GM12873 (cell line): ENCODE results near the gene YWHAQ.

ENCODE experiments used
- TF ChIP-seq, protein P1 (sequence below): IDR thresholded peaks from 2 replicates; pipeline ENCODE4 v1.5.1; 2012; ENCODE audit warnings: low read depth, mild to moderate bottlenecking, moderate library complexity, low read length, control low read depth; ENCODE audit not compliant: insufficient read depth; ENCODE audit errors: missing control alignments

YWHAQ gene

GRCh38 chr2:9673914-9674481 is 43.2 kb upstream of the YWHAQ start:
- TF ChIP-seq, protein P1, sequence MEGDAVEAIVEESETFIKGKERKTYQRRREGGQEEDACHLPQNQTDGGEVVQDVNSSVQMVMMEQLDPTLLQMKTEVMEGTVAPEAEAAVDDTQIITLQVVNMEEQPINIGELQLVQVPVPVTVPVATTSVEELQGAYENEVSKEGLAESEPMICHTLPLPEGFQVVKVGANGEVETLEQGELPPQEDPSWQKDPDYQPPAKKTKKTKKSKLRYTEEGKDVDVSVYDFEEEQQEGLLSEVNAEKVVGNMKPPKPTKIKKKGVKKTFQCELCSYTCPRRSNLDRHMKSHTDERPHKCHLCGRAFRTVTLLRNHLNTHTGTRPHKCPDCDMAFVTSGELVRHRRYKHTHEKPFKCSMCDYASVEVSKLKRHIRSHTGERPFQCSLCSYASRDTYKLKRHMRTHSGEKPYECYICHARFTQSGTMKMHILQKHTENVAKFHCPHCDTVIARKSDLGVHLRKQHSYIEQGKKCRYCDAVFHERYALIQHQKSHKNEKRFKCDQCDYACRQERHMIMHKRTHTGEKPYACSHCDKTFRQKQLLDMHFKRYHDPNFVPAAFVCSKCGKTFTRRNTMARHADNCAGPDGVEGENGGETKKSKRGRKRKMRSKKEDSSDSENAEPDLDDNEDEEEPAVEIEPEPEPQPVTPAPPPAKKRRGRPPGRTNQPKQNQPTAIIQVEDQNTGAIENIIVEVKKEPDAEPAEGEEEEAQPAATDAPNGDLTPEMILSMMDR = no peak

- TF ChIP-seq, protein P1 = no peak
These were observed 38.0 kb upstream of the YWHAQ start for GRCh38 chr2:9668687-9669345.

- TF ChIP-seq, protein P1 = no peak
These were observed 37.0 kb upstream of the YWHAQ start for GRCh38 chr2:9667826-9668225.

DNA sequence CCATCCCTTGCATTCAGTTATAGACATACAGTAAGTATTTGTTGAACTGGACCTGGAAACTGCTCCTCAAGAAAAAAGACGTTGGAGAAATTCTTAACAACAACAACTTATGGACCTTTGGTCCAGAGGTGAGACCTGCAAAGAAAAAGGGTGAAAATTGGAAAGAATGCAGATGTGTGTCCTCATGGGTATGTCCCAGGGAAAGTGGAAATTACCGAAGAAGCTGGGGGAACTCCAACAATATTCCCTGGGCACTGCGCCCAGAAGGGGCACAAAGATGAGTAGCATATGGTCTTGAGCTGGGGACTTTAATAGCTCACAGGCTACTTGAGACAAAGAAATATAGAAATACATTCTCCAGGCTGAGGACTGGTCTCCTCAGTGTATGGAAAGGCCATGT is 35.5 kb upstream of the YWHAQ start:
- TF ChIP-seq, protein P1 = no peak

DNA sequence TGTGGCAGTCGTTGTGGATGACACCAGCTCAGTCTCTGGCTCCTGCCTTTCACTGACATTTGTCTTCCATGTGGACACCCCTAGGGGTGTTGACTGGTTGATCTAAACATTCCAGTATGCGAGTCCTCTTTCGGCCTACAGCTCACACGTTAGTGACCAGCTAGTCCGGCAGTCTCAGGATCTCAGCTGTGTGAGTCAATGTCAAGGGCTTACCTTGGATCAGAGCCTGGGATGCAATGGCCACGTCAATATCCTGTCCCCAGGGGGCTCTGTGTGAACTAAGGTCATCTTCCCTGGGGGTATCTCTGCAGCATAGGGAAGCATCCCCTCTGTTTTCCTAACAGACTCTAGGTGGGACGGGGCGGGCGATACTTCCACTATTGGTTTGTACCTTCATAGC is 35.1 kb upstream of the YWHAQ start:
- TF ChIP-seq, protein P1 = no peak

DNA sequence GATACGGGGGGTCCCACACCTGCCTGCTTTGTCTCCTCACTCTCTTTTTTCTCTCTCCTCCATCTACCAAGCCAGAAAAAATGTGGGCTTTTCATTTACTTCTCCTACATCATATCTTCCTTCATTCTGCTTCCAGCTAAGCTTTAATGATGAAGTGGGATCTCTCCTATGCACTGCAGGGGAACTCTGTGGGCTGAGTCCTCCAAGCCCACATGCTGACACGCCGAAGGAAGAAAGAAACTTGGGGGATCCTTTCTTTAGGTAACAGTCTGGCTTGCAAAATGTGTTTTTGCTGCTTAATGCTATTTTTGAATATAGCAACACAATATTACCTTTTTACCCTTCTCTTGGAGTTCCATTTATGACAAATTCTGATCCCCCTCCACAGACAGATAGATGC is 33.6 kb upstream of the YWHAQ start:
- TF ChIP-seq, protein P1 = no peak

- TF ChIP-seq, protein P1 = no peak
These were observed 32.4 kb upstream of the YWHAQ start for GRCh38 chr2:9663008-9663879.
